Type B pancreatic cell (in vitro differentiated cells): ENCODE data around the gene CHRNA1. TPM values are rescaled to one million over a fixed set of nuclear protein-coding genes. Genes with fewer than 3 reads are reported as not detected.

Experiments
- DNase-seq: peaks from one replicate; pipeline ENCODE4 v3.0.0; 2021; ENCODE audit warnings: mixed read lengths; ENCODE audit not compliant: unreplicated experiment; ENCODE audit errors: extremely low spot score
- H3K27ac Mint-ChIP-seq: 2 replicates; pipeline ENCODE4 v1.8.0; 2021; ENCODE audit warnings: mild to moderate bottlenecking, mixed read lengths
- H3K27me3 Mint-ChIP-seq: 2 replicates; pipeline ENCODE4 v1.8.0; 2021; ENCODE audit warnings: mixed read lengths
- H3K36me3 Mint-ChIP-seq: 2 replicates; pipeline ENCODE4 v1.8.0; 2021; ENCODE audit warnings: mixed read lengths
- H3K4me1 Mint-ChIP-seq: one replicate; pipeline ENCODE4 v1.8.0; 2021; ENCODE audit warnings: mixed read lengths; ENCODE audit not compliant: unreplicated experiment
- H3K4me3 Mint-ChIP-seq: 2 replicates; pipeline ENCODE4 v1.8.0; 2021; ENCODE audit warnings: mild to moderate bottlenecking, mixed read lengths
- H3K9me3 Mint-ChIP-seq: 2 replicates; pipeline ENCODE4 v1.8.0; 2021; ENCODE audit warnings: mixed read lengths
- total RNA-seq: library from RNA; stranded (reverse); gene quantifications from 2 replicates; pipeline ENCODE4 v1.2.1, GENCODE V29; 2021; ENCODE audit warnings: low replicate concordance
- TF ChIP-seq, protein P1 (sequence below): fragments of 200-600 bp; sonication (generic); conservative IDR thresholded peaks from 2 replicates; pipeline ENCODE4 v1.5.0; 2021; ENCODE audit warnings: antibody characterized with exemption, mild to moderate bottlenecking

CHRNA1 gene
- total RNA-seq, 1 donor from 2014 or later: 1.1 TPM

DNA sequence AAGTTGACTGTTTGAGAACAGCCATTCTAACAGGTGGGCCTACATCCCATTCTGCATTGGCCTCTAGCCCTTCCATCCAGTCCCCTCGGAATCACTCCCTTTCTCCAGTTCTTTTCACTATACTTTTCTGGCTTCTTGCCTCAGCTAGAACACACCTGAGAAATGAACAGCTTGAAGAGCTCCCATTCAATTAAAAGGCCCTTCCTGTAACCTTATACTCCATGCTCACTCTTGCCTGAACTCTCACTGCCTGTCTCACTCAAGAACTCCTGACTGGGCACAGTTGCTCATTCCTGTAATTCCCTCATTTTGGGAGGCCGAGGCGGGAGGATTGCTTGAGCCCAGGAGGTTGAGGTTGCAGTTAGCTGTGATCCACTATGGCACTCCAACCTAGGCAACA, 23.6 kb downstream of the CHRNA1 start:
- no peaks in the 10 kb centered on the region for H3K4me1 Mint-ChIP-seq
- DNase-seq: no peak
- no peak overlapping the region for H3K27ac Mint-ChIP-seq
- H3K4me3 Mint-ChIP-seq: no peak overlapping the region
- H3K27me3 Mint-ChIP-seq: no peaks in the 10 kb centered on the region
- H3K9me3 Mint-ChIP-seq: no peaks in the 10 kb centered on the region
- H3K36me3 Mint-ChIP-seq: no peaks in the 10 kb centered on the region
- TF ChIP-seq, protein P1, sequence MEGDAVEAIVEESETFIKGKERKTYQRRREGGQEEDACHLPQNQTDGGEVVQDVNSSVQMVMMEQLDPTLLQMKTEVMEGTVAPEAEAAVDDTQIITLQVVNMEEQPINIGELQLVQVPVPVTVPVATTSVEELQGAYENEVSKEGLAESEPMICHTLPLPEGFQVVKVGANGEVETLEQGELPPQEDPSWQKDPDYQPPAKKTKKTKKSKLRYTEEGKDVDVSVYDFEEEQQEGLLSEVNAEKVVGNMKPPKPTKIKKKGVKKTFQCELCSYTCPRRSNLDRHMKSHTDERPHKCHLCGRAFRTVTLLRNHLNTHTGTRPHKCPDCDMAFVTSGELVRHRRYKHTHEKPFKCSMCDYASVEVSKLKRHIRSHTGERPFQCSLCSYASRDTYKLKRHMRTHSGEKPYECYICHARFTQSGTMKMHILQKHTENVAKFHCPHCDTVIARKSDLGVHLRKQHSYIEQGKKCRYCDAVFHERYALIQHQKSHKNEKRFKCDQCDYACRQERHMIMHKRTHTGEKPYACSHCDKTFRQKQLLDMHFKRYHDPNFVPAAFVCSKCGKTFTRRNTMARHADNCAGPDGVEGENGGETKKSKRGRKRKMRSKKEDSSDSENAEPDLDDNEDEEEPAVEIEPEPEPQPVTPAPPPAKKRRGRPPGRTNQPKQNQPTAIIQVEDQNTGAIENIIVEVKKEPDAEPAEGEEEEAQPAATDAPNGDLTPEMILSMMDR: no peak

DNA sequence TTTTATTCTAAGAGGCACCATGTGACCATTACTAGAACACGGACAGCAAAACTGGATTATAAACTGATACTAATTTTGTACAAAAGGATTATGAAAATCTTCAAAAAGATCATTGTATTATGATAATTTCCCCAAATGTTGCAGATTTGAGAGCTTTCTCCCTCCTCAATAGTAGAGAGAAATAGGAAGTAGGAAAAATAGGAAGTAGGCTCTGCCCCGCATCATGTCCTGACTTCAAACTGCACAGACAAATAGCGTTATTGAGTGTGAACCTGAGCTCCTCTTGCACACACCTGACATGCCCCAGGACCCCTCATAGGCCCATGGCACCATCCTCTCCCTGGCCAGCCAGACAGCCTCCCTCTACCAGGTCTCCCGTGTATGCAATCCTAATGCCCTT, 25.4 kb downstream of the CHRNA1 start:
- H3K9me3 Mint-ChIP-seq: no peaks in the 10 kb centered on the region
- no peak overlapping the region for H3K27ac Mint-ChIP-seq
- TF ChIP-seq, protein P1: no peak
- no peaks in the 10 kb centered on the region for H3K27me3 Mint-ChIP-seq
- no peak for DNase-seq
- no peaks in the 10 kb centered on the region for H3K4me1 Mint-ChIP-seq
- H3K4me3 Mint-ChIP-seq: no peak overlapping the region
- no peaks in the 10 kb centered on the region for H3K36me3 Mint-ChIP-seq

DNA sequence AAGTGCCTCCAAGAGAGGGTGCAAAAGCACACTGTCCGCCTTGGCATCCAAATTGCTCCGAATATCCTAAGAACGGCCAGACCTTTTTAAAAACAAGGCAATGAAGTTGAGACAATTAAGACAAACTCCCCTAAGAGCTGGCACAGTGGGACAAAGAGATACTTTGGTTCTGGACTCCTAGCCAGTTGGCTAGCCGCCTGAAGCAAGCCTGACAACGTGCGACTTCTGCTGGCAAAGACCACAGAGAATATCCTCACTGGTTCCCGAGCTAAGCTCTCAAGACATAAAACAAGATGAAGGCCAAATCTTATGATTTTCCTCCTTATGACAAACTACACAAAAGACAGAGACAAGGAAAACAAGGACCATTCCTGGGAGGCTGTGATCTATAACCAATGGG, 32.7 kb downstream of the CHRNA1 start:
- no peaks in the 10 kb centered on the region for H3K9me3 Mint-ChIP-seq
- H3K36me3 Mint-ChIP-seq: no peaks in the 10 kb centered on the region
- H3K4me1 Mint-ChIP-seq: no peaks in the 10 kb centered on the region
- H3K27me3 Mint-ChIP-seq: peaks cover 29% of the 10 kb centered on the region
- H3K4me3 Mint-ChIP-seq: no peak overlapping the region
- H3K27ac Mint-ChIP-seq: no peak overlapping the region
- no peak for DNase-seq
- TF ChIP-seq, protein P1: no peak

DNA sequence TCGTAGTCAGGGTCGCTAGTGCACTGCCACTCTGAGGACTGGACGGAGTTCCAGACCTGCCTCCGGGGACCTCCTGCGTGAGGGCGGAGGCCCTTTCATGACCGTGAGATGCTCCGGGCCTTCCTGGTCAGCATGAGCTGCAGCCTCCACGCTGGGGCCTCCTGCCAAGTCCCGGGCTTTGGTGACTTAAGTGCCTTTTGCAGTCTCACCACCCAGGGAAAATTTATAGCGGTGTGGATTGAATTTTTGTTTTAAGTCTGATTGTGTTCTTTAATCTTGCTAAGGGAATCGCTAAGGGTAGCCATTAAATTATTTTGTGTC, 33.6 kb downstream of the CHRNA1 start:
- Mint-ChIP-seq H3K9me3 (no peaks in the 10 kb centered on the region), H3K27ac (no peak overlapping the region), H3K4me3 (peak overlapping the region; percentile 74), H3K36me3 (no peaks in the 10 kb centered on the region), H3K27me3 (peaks cover 29% of the 10 kb centered on the region), H3K4me1 (no peaks in the 10 kb centered on the region)
- DNase-seq: no peak
- TF ChIP-seq, protein P1: no peak

DNA sequence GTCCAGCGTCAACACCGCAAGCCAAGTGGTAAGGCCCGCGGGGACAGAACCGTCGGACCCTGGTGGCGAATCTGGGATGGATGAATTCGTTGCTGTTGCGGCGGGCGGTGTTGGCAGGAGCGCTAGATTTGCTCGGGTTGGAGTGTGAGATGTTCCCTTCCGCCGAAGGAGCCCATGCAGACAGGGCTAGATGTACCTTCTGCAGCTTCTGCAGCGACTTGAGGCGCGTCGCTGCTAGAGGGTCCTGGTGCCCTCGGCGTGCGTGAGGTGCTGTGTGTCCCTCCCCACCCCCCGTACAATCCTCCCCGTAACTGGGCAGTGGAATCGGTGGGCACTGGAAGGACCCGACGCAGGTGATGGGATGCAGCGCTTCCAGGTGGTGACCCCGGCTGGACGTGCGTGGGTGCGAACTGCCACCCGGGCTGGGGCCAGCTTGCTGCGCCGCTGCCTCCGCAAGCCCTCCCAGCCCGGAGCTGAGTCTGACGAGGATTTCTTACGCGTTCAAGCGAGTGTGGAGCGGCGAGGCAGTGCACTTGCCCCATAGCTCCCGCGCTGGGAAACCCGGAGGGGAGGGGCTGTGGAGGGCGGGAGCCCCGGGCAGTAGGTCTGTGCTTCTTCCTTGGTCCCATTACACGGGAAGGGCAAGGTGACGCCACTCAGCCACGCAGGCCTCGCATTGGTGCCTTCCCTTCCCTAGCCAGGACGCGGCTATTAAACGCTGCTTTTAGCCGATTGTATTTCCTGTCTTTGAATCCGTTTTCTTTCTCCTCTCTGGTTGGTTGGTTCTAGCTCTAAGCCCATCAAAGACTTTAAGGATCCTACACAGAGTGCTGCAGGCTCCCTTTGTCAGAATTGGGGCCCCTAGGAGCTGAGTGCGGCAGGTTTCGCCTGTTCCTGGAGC, 34.2 kb downstream of the CHRNA1 start:
- TF ChIP-seq, protein P1: no peak
- H3K36me3 Mint-ChIP-seq: no peaks in the 10 kb centered on the region
- H3K27me3 Mint-ChIP-seq: peaks cover 29% of the 10 kb centered on the region
- no peak for DNase-seq
- no peaks in the 10 kb centered on the region for H3K9me3 Mint-ChIP-seq
- peak overlapping the region; percentile 74 for H3K4me3 Mint-ChIP-seq
- H3K4me1 Mint-ChIP-seq: no peaks in the 10 kb centered on the region
- no peak overlapping the region for H3K27ac Mint-ChIP-seq
